Mucosa of rectum (tissue), 2 donors: ENCODE data around the gene CSDE1.

Experiments
- H3K27ac ChIP-seq, 2 donors: one replicate each; pipeline ENCODE4 v1.7.0; 2013; ENCODE audit warnings: inconsistent platforms in 2 of 2, low read depth in 2 of 2, low read length in 2 of 2
- H3K27me3 ChIP-seq, 2 donors: one replicate each; pipeline ENCODE4 v1.7.0; 2013; ENCODE audit warnings: low read length in 2 of 2; ENCODE audit not compliant: control insufficient read depth in 2 of 2, insufficient read depth in 2 of 2
- H3K36me3 ChIP-seq, 2 donors: one replicate each; pipeline ENCODE4 v1.7.0; 2013; ENCODE audit warnings: low read length in 2 of 2; ENCODE audit not compliant: control insufficient read depth in 2 of 2, insufficient read depth in 2 of 2
- H3K4me1 ChIP-seq, 2 donors: one replicate each; pipeline ENCODE4 v1.7.0; 2013; ENCODE audit warnings: low read length in 2 of 2, mild to moderate bottlenecking in 1 of 2; ENCODE audit not compliant: control insufficient read depth in 2 of 2, insufficient read depth in 2 of 2
- H3K4me3 ChIP-seq, 2 donors: one replicate each; pipeline ENCODE4 v1.7.0; 2013; ENCODE audit warnings: low read length in 2 of 2
- H3K9ac ChIP-seq, 2 donors: one replicate each; pipeline ENCODE4 v1.7.0; 2013; ENCODE audit warnings: low read length in 2 of 2, low read depth in 1 of 2, mild to moderate bottlenecking in 1 of 2
- H3K9me3 ChIP-seq, 2 donors: one replicate each; pipeline ENCODE4 v1.7.0; 2013; ENCODE audit warnings: low read length in 2 of 2; ENCODE audit not compliant: control insufficient read depth in 2 of 2
- donor health status: healthy.
- donor health status: Normal muscosa, but diverticular disease.

CSDE1 gene

DNA sequence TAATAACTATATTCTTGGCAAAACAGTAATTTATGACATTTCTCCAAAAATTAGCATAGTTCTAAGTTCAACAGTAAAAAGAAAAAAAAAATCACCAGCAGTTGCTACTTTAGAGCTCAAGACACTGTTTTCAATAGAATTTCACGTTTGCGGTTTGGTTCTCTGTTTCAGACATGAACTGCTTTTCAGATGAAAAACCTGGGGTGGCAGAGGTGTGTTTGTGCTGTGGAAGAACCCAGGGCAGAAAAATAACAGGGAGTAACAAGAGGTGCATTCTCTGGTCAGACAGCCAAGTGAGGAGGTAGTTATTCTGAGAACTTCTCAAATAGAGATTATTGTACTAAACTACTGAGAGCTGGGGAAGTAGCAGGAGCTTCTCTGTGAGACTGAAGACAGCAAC lies 50.2 kb downstream of the CSDE1 start:
- H3K9ac ChIP-seq: no peak overlapping the region
- peaks cover 0 to 1% of the 10 kb centered on the region in 2 donors for H3K4me1 ChIP-seq
- H3K27me3 ChIP-seq: no peaks in the 10 kb centered on the region
- peaks cover 25 to 53% of the 10 kb centered on the region in 2 donors for H3K36me3 ChIP-seq
- H3K4me3 ChIP-seq: no peak overlapping the region
- H3K9me3 ChIP-seq: no peaks in the 10 kb centered on the region
- no peak overlapping the region for H3K27ac ChIP-seq

DNA sequence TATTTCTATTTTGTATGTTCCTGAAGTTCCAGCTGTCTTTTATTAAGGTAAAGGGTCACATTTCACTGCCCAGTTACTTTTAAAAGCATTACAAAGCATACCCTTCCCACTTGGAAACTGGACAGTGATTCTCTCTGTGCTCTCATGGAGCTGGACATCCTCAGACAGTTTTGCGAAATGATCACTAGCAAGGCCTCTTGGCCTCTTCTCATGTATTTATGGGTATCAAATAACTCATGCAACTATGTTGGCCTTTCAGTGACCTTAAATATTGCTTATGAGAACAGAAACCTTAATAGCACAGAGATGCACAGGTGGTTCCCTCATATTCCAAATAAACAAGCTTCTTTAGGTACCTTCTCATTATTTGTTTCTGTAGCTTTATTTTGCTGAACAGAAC lies 54.5 kb downstream of the CSDE1 start:
- no peak overlapping the region for H3K4me3 ChIP-seq
- H3K27ac ChIP-seq: peak overlapping the region in 1 of 2 donors; percentile 1
- H3K27me3 ChIP-seq: no peaks in the 10 kb centered on the region
- H3K9me3 ChIP-seq: no peaks in the 10 kb centered on the region
- H3K4me1 ChIP-seq: no peaks in the 10 kb centered on the region
- H3K9ac ChIP-seq: no peak overlapping the region
- peaks cover 12 to 24% of the 10 kb centered on the region in 2 donors for H3K36me3 ChIP-seq

DNA sequence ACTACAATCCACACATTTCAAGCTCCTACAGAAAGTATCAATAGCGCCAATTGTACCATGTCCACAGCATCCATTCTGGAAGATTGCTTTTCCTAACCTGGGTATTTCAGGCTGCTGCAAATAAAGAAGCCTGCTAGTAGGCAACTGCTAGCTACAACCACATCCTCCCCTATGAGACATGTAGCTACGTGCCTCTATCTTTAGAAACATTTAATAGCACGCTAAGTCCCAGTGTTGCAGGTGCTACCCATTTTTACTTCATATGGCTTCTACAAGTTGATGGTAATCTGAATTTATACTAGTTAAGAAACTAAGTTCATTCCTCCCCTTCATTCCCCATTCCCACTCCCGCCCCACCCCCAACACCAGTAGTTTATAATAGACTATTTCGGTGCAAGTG lies 55.0 kb downstream of the CSDE1 start:
- peak overlapping the region in 1 of 2 donors; percentile 1 for H3K27ac ChIP-seq
- peaks cover 7 to 19% of the 10 kb centered on the region in 2 donors for H3K36me3 ChIP-seq
- H3K4me3 ChIP-seq: no peak overlapping the region
- H3K9ac ChIP-seq: no peak overlapping the region
- no peaks in the 10 kb centered on the region for H3K9me3 ChIP-seq
- no peaks in the 10 kb centered on the region for H3K4me1 ChIP-seq
- H3K27me3 ChIP-seq: no peaks in the 10 kb centered on the region

DNA sequence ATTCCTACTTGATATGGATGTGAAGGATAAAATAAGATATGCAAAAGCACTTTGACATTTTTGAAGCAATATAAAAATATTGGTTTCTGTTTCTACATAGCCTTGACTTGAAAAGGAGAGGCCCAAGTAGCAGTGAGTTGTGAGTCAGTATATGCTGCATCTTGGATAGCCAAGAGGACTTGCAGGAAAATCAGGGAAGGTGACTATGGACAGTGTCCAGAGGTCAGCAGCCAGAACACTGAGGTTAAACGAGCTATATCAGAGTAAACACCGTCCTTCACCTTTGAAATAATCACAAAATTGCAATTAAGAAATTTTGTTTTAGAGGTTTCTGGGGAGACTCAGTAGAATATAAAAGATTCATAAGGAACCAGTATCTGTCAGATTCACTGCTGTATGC lies 55.9 kb downstream of the CSDE1 start:
- Histone ChIP-seq H3K27ac (no peak overlapping the region), H3K9ac (no peak overlapping the region), H3K4me3 (no peak overlapping the region), H3K4me1 (no peaks in the 10 kb centered on the region), H3K36me3 (peaks cover 0 to 12% of the 10 kb centered on the region in 2 donors), H3K9me3 (no peaks in the 10 kb centered on the region), H3K27me3 (no peaks in the 10 kb centered on the region)

DNA sequence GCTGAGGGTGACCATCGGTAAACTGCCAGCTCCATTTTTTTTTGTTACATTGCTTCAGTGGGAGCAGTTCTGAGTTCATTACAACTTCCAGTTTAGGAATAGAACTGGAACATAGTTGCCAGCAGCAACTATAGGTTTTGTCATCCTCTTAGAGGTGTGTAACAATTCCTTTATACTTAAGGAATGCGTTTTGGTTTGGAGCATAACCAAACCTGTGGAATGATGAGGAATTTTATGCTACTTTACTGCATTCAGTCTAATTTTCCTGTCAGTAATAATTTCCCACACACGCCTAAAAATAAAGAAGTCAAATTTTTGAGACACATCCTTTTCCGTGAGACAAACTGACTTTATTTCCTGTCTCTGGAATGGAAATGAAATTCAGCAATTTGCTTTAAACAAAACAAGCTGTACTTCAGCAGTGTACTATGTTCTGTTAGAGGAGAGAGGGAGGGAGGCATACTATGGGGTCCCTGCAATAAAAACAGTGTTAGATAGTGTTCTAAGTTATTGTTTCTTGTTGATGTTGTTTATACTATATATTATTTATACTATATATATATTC lies 57.7 kb downstream of the CSDE1 start:
- Histone ChIP-seq H3K9me3 (no peaks in the 10 kb centered on the region), H3K36me3 (no peaks in the 10 kb centered on the region), H3K27ac (no peak overlapping the region), H3K4me1 (no peaks in the 10 kb centered on the region), H3K4me3 (no peak overlapping the region), H3K27me3 (no peaks in the 10 kb centered on the region), H3K9ac (no peak overlapping the region)

DNA sequence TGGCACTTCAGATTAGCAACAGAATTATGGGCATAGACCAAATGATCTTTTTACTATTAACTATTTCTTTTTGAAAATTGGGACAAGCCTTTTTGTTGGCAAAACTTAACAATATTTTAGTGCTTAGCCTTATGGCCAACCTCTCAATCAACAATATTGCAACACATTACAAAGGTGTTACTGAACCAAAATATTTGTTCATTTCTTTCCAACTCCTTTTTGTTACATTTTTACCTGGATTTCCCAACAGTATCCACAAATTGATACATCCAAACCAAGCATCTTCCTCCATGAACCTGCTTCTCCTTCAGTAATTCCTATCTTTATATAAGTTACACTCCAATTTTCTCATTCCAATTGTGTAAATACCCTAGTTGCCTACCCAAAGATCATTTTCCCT lies 61.0 kb downstream of the CSDE1 start:
- no peak overlapping the region for H3K4me3 ChIP-seq

DNA sequence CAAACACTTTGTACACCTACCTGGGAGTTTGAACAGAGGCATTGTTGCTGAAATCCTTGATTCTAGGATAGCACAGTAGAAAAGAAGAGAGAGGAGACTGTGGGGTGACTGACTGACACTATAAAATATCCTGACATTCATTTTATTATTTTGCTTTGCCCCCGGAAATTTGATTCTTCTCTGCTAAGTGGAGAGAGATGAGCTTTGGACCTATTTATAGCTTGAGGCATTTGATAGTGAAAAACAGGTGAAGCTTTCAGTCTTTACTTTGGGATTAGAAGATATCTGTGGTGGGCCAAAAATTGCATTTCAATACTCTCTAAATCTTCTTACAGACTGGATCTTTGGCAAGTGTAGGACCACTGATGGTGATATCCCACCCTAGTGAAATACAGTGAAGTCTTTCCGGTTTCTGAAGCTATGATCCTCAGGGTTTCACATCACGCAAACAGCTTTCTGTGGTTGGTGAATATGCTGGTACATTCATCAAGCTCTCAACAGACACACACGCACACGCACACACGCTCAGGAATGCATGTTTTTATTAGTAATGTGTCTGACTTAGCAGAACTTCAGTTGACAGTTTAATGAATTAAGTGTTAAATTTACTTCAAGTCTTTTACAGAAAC lies 62.2 kb downstream of the CSDE1 start, which contains the start of gene AMPD1:
Gene AMPD1, minus strand, starts transcription at position 117 of the 629 bp plus-strand sequence. Its CDS starts 75 bp downstream, at position 42.
- Histone ChIP-seq H3K9ac (no peak within 1 kb of the TSS), H3K9me3 (no peaks in the 10 kb centered on the region), H3K27me3 (no peaks in the 10 kb centered on the region), H3K27ac (peak within 1 kb of the TSS in 1 of 2 donors; percentile 16), H3K4me1 (no peaks in the 10 kb centered on the region), H3K4me3 (no peak within 1 kb of the TSS), H3K36me3 (no peaks in the 10 kb centered on the region)

More for the DNA sequence above, 61.0 kb downstream of the CSDE1 start:
- H3K9me3 ChIP-seq: no peaks in the 10 kb centered on the region
- no peaks in the 10 kb centered on the region for H3K36me3 ChIP-seq
- no peaks in the 10 kb centered on the region for H3K4me1 ChIP-seq
- no peak overlapping the region for H3K9ac ChIP-seq
- H3K27me3 ChIP-seq: no peaks in the 10 kb centered on the region
- H3K27ac ChIP-seq: no peak overlapping the region

DNA sequence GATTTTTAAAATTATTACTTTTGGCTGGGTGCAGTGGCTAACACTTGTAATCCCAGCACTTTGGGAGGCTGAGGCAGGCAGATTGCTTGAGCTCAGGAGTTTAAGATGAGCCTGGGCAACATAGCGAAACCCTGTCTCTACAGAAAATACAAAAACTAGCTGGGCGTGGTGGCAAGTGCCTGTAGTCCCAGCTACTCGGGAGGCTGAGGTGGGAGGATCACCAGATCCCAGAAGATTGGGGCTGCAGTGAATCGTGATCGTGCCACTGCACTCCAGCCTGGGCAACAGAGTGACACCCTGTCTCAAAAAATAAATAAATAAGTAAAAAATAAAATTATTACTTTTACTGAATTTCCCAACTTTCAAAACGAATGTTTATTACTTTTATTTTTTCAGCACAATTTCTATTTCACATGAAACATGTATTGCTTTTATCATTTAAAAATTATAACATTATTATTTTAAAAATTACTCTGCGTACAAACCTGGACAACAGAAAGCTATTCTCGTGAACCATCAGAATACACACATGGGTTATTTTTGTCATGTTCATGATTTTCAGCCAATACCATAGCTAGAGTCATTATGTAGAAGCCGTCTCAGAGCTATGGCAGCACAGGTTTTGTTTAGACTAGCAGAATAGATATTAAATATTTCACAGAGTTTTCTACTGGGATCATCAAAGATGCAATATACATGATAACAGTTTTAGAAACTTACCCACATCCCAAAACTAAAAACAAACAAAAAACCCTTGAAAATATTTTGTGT lies 63.1 kb downstream of the CSDE1 start:
- no peak overlapping the region for H3K9ac ChIP-seq
- H3K9me3 ChIP-seq: no peaks in the 10 kb centered on the region
- peak overlapping the region in 1 of 2 donors; percentile 16 for H3K27ac ChIP-seq
- H3K4me1 ChIP-seq: no peaks in the 10 kb centered on the region
- no peaks in the 10 kb centered on the region for H3K27me3 ChIP-seq
- no peaks in the 10 kb centered on the region for H3K36me3 ChIP-seq
- H3K4me3 ChIP-seq: no peak overlapping the region

DNA sequence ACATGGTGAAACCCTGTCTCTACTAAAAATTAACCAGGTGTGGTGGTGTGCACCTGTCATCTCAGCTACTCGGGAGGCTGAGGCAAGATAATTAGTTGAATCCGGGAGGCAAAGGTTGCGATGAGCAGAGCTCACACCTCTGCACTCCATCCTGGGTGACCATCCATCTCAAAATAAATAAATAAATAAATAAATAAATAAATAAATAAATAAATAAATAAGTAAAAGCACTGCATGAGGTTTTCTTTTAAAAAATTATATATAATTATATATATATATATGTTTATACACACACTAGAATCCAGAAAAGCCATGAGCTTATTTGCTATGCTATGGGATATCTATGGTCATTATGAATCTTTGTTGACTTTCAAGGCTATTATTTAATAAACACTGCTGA lies 64.8 kb downstream of the CSDE1 start:
- Histone ChIP-seq H3K4me3 (no peak overlapping the region), H3K27ac (no peak overlapping the region), H3K4me1 (no peaks in the 10 kb centered on the region), H3K36me3 (no peaks in the 10 kb centered on the region), H3K27me3 (peaks cover 2 to 5% of the 10 kb centered on the region in 2 donors), H3K9me3 (no peaks in the 10 kb centered on the region), H3K9ac (no peak overlapping the region)

DNA sequence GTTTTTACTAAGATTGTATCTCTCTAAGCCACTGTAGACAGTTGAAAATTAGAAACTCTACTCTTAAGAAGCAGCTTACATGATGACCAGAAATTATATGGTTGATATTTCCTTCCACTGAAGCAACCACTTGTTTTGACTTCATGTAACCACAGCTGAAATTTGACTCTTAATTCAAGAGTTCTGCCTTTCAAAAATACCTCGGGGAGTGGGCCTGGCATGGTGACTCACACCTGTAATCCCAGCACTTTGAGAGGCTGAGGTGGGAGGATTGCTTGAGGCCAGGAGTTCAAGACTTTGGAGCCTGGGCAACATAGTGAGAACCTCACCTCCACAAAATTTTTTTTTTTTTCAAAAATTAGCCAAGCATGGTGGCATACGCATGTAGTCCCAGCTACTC lies 66.7 kb downstream of the CSDE1 start:
- Histone ChIP-seq H3K27me3 (peaks cover 2 to 5% of the 10 kb centered on the region in 2 donors), H3K9ac (no peak overlapping the region), H3K9me3 (no peaks in the 10 kb centered on the region), H3K4me1 (no peaks in the 10 kb centered on the region), H3K4me3 (no peak overlapping the region), H3K36me3 (no peaks in the 10 kb centered on the region), H3K27ac (no peak overlapping the region)
